Vagina (tissue), 2 donors: ENCODE results near the gene PRMT9. TPM values are rescaled to one million over a fixed set of nuclear protein-coding genes. Genes with fewer than 3 reads are reported as not detected.

Experiments
- DNase-seq, 2 donors: peaks; one replicate each; pipeline ENCODE4 v3.0.0-alpha.2; 2017; ENCODE audit errors: extremely low spot score in 2 of 2
- H3K27ac ChIP-seq: fragments of 200-600 bp; sonication (generic); one replicate; pipeline ENCODE4 v1.5.1; 2019
- H3K27me3 ChIP-seq: fragments of 200-600 bp; sonication (generic); one replicate; pipeline ENCODE4 v1.5.1; 2019
- H3K36me3 ChIP-seq, 2 donors: fragments of 200-600 bp; sonication (generic); one replicate each; pipeline ENCODE4 v1.5.1; 2017 to 2019
- H3K4me1 ChIP-seq: fragments of 200-600 bp; sonication (generic); one replicate; pipeline ENCODE4 v1.5.1; 2019
- H3K4me3 ChIP-seq, 2 donors: fragments of 200-600 bp; sonication (generic); 1 replicate in 1 of 2; 2 replicates in 1 of 2; pipeline ENCODE4 v1.5.1; 2016 to 2019
- H3K9me3 ChIP-seq: fragments of 200-600 bp; sonication (generic); one replicate; pipeline ENCODE4 v1.5.1; 2019
- POLR2A ChIP-seq, 2 donors: fragments of 450-650 bp; IDR thresholded peaks; one replicate each; pipeline ENCODE4 v1.6.1; 2017; ENCODE audit warnings: antibody characterized with exemption in 2 of 2, mild to moderate bottlenecking in 2 of 2, moderate library complexity in 2 of 2
- POLR2AphosphoS5 ChIP-seq, 2 donors: sonication (generic); formaldehyde crosslinking; IDR thresholded peaks; one replicate each; pipeline ENCODE4 v1.9.0; 2017; ENCODE audit warnings: antibody characterized with exemption in 2 of 2, mild to moderate bottlenecking in 2 of 2, low read depth in 1 of 2; ENCODE audit not compliant: insufficient read depth in 1 of 2
- intact Hi-C: fragments of 100-400 bp; cut with DNase I; formaldehyde crosslinking; loops from one replicate; pipeline ENCODE4 v1.15.1; 2023
- total RNA-seq: library from RNA; depleted of rRNA; stranded (reverse); fragments of >200 nt; gene quantifications from one replicate; pipeline ENCODE4 v1.2.3, GENCODE V29; 2016
- TF ChIP-seq, protein P1 (sequence below), 3 experiments: fragments of 450-650 bp in 2 of 3; fragments of 200-600 bp in 1 of 3; sonication (generic) in 1 of 3; IDR thresholded peaks; one replicate each; pipeline ENCODE4 v1.5.1; 2017 to 2019; ENCODE audit warnings: antibody characterized with exemption in 3 of 3, mild to moderate bottlenecking in 2 of 3, moderate library complexity in 2 of 3

PRMT9 gene
- total RNA-seq, 1 donor from 2014 or later, result 6.9 TPM

DNA sequence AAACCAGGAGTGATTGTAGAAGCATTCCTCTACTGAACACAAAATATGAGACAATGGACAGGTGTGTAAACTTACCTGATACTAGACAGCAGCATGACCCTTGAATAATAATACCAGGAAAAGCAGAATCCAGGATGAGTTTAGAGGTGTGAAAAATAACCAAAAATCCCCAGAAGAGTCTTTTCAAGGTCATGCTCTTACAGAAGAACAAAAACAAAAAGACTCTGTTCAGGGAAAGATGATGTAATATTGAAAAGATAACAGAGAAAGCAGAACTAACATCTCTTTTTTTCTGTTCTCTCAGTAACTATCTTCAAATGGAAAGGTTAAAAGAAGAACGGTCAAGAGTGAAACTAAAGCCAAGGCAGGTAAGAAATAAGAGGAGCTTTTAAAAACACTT lies 33.9 kb upstream of the PRMT9 start:
- Histone ChIP-seq H3K27ac (no peak overlapping the region), H3K27me3 (no peaks in the 10 kb centered on the region), H3K4me1 (peaks cover 4% of the 10 kb centered on the region), H3K4me3 (no peak overlapping the region), H3K36me3 (no peaks in the 10 kb centered on the region), H3K9me3 (no peaks in the 10 kb centered on the region)
- TF ChIP-seq POLR2A (IDR thresholded peaks at IDR 0.05), result no peak
- TF ChIP-seq, protein P1, sequence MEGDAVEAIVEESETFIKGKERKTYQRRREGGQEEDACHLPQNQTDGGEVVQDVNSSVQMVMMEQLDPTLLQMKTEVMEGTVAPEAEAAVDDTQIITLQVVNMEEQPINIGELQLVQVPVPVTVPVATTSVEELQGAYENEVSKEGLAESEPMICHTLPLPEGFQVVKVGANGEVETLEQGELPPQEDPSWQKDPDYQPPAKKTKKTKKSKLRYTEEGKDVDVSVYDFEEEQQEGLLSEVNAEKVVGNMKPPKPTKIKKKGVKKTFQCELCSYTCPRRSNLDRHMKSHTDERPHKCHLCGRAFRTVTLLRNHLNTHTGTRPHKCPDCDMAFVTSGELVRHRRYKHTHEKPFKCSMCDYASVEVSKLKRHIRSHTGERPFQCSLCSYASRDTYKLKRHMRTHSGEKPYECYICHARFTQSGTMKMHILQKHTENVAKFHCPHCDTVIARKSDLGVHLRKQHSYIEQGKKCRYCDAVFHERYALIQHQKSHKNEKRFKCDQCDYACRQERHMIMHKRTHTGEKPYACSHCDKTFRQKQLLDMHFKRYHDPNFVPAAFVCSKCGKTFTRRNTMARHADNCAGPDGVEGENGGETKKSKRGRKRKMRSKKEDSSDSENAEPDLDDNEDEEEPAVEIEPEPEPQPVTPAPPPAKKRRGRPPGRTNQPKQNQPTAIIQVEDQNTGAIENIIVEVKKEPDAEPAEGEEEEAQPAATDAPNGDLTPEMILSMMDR (IDR thresholded peaks at IDR 0.05), result no peak
- no peak for TF ChIP-seq POLR2AphosphoS5 (IDR thresholded peaks at IDR 0.05; ENCODE audit: insufficient read depth in 1 of 2, low read depth in 1 of 2)
- DNase-seq, result no peak
- intact Hi-C loops, result no loop called here

DNA sequence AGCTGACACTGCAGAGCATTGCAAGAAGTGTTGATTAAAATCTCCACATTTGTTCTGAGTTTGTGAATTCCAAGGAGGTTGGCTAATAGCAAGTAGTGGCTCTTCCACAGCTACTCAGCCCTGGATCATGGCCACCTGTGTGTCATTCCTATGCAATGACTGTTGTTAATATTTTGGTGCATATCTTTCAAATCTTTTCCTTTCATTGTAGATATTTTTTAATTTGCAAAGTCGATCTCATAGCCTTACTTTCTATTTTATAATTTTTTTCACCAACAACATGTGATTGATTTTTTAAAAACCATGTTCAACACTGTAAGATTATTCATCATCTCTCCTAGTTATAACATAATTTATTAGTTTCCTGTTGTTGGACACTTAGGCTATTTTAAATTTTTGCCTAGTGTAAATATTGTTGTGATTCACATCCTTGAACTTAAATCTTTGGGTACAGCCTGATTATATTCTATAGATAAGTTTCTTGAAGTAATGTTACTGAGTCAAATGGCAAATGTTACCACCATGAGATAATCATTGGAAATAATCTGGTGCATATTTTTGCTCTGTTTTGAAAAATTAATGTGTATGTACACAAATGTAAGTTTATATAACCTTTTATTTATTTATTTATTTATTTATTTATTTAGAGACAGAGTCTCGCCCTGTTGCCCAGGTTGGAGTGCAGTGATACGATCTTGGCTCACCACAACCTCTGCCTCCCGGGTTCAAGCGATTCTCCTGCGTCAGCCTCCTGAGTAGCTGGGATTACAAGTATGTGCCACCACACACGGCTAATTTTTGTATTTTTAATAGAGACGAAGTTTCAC lies 30.8 kb upstream of the PRMT9 start:
- intact Hi-C loops, result no loop called here
- Histone ChIP-seq H3K4me3 (no peak overlapping the region), H3K9me3 (no peaks in the 10 kb centered on the region), H3K27me3 (no peaks in the 10 kb centered on the region), H3K27ac (peak overlapping the region; percentile 5), H3K4me1 (peaks cover 6% of the 10 kb centered on the region), H3K36me3 (no peaks in the 10 kb centered on the region)
- TF ChIP-seq POLR2A (IDR thresholded peaks at IDR 0.05), result no peak
- TF ChIP-seq, protein P1 (IDR thresholded peaks at IDR 0.05), result no peak
- no peak for DNase-seq

DNA sequence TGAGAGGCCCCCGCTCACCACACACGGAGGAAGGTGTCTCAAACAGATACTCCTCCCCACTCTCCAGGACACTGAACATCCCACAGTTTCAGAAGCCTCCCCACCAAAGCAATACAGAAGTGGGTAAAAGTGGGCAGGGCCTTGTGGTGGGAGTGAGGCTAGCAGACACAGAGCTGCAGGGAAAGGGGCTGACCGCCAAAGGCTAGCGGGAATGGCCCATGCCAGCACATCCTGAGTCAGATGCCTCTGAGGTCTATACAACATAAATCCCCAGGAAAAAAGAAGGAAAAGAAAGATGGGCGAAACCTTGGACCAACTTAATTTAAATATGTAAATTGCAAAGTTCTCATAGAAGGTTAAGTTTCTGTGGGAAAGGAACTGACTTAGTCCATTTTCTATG lies 26.0 kb upstream of the PRMT9 start:
- Histone ChIP-seq H3K36me3 (no peaks in the 10 kb centered on the region), H3K9me3 (no peaks in the 10 kb centered on the region), H3K27ac (no peak overlapping the region), H3K4me1 (peaks cover 6% of the 10 kb centered on the region), H3K27me3 (no peaks in the 10 kb centered on the region), H3K4me3 (no peak overlapping the region)
- TF ChIP-seq POLR2AphosphoS5 (IDR thresholded peaks at IDR 0.05; ENCODE audit: insufficient read depth in 1 of 2, low read depth in 1 of 2) (no peak), POLR2A (IDR thresholded peaks at IDR 0.05) (no peak)
- TF ChIP-seq, protein P1 (IDR thresholded peaks at IDR 0.05), result no peak
- DNase-seq, result no peak
- intact Hi-C loops, result loop anchor here (2.0 kb wide), 1 partner anchor 157 kb away; no protein-coding TSS in a partner anchor

DNA sequence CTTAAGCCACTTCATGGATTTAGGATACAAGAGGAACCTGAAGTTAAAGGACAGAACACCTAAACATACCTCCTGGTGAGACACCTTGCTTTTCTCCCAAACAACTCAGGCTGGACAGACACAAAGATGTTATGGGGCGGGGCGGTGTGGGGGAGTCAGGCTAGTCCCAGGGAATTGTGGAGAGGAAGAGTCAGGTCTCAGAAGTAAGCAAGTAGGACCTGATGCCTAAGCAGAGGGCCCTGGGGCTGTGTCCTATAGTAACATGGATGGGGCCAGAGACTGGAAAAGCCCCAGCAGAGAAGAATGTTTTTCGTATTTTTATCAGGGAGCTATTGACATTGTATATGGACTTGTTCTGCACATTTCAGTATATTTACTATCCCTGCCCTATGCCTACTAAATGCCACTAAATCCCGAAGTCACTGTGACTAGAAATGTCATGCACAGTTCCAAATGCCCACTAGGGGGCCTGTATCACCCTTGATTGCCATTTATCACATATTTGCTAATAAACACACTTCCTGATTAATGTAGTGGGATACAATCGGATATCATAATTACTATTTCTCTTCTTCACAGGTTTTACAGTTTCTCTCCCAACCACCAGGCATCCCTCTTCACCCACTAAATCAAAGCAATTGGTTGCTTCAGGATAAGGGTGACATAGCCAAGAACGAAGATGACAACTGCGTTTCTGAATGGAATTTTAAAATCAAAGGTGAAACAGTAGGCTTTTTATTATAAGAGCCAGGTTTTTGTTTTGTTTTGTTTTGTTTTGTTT lies 24.1 kb upstream of the PRMT9 start:
- Histone ChIP-seq H3K9me3 (no peaks in the 10 kb centered on the region), H3K36me3 (no peaks in the 10 kb centered on the region), H3K27ac (no peak overlapping the region), H3K4me1 (peaks cover 5% of the 10 kb centered on the region), H3K4me3 (no peak overlapping the region), H3K27me3 (no peaks in the 10 kb centered on the region)
- TF ChIP-seq, protein P1 (IDR thresholded peaks at IDR 0.05), result peak; percentile 78 to 96 (median 84)
- no peak for TF ChIP-seq POLR2A (IDR thresholded peaks at IDR 0.05)
- TF ChIP-seq POLR2AphosphoS5 (IDR thresholded peaks at IDR 0.05; ENCODE audit: insufficient read depth in 1 of 2, low read depth in 1 of 2), result no peak
- DNase-seq, result no peak
- intact Hi-C loops, result loop anchor here (2.0 kb wide), 1 partner anchor 159 kb away; no protein-coding TSS in a partner anchor
